OCI-LY3 (cell line): ENCODE data around the gene SPAG6.

Source experiments
- H2AFZ ChIP-seq: fragments of 200-600, 300-600 bp; shearing (Covaris generic); 2 replicates; pipeline ENCODE4 v1.6.0; 2014; ENCODE audit warnings: antibody characterized with exemption, low read depth, low read length
- H3K27ac ChIP-seq: fragments of 200-600, 300-600 bp; sonication (generic); 2 replicates; pipeline ENCODE4 v1.5.1; 2014; ENCODE audit warnings: mild to moderate bottlenecking, low read length, moderate library complexity, mixed read lengths
- H3K27me3 ChIP-seq: fragments of 200-600, 300-600 bp; sonication (generic); 2 replicates; pipeline ENCODE4 v1.6.1; 2014; ENCODE audit warnings: low read depth, low read length, mixed read lengths
- H3K36me3 ChIP-seq: fragments of 200-600, 300-600 bp; sonication (generic); replicated peaks from 2 replicates; pipeline ENCODE3; 2014; ENCODE audit warnings: low read depth, low read length, mixed read lengths
- H3K4me1 ChIP-seq: fragments of 300-600, 200-600 bp; sonication (generic); 2 replicates; pipeline ENCODE4 v1.6.1; 2014; ENCODE audit warnings: low read length, mixed read lengths
- H3K4me2 ChIP-seq: fragments of 200-600, 300-600 bp; sonication (generic); 2 replicates; pipeline ENCODE4 v1.6.1; 2014; ENCODE audit warnings: low read length, mixed read lengths
- H3K4me3 ChIP-seq: fragments of 300-600, 200-600 bp; sonication (generic); 2 replicates; pipeline ENCODE4 v1.5.1; 2014; ENCODE audit warnings: antibody characterized with exemption, mild to moderate bottlenecking, low read length, moderate library complexity
- H3K79me2 ChIP-seq: fragments of 300-600, 200-600 bp; shearing (Covaris generic); 2 replicates; pipeline ENCODE4 v1.6.1; 2014; ENCODE audit warnings: mild to moderate bottlenecking, low read length, mixed read lengths
- H3K9ac ChIP-seq: fragments of 300-600, 200-600 bp; shearing (Covaris generic); 2 replicates; pipeline ENCODE4 v1.6.0; 2014; ENCODE audit warnings: mild to moderate bottlenecking, low read length, moderate library complexity
- H3K9me3 ChIP-seq: fragments of 200-600, 300-600 bp; shearing (Covaris generic); 2 replicates; pipeline ENCODE4 v1.6.1; 2014; ENCODE audit warnings: low read length, mixed read lengths; ENCODE audit not compliant: insufficient read depth
- H4K20me1 ChIP-seq: fragments of 200-600, 300-600 bp; sonication (generic); 2 replicates; pipeline ENCODE4 v1.6.1; 2016; ENCODE audit warnings: low read length, mixed read lengths; ENCODE audit not compliant: insufficient read depth
- CTCF ChIP-seq: fragments of 200-600, 300-600 bp; sonication (generic); IDR thresholded peaks from 2 replicates; pipeline ENCODE4 v1.5.1; 2014; ENCODE audit warnings: antibody characterized with exemption, low read length, low read depth
- EZH2phosphoT487 ChIP-seq: fragments of 200-600 bp; shearing (Covaris generic); IDR thresholded peaks from 2 replicates; pipeline ENCODE4 v1.6.1; 2018; ENCODE audit warnings: antibody characterized with exemption, mixed run types, low read depth

Gene SPAG6

DNA sequence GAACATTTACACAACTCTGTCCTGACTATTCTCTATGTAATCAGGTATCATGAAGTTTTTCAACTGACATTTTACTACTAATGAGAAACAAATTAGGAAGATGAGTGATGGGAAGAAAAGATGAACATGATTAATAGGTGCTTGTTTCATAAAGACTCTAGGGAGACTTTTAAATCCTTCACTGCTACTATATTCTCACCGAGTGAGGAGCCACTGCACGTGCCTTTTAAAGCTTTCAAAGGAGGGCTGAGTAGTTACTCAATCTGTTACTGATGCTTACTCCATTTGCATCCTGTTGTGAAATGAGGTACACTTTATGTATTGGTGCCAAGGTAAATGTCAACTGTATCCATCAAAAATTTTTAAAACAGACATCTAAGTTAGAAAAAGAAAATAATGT is 30.4 kb upstream of the SPAG6 start:
- peaks cover 8% of the 10 kb centered on the region for H3K79me2 ChIP-seq
- H4K20me1 ChIP-seq, result no peaks in the 10 kb centered on the region; the same call in 1 of the 2 replicates

DNA sequence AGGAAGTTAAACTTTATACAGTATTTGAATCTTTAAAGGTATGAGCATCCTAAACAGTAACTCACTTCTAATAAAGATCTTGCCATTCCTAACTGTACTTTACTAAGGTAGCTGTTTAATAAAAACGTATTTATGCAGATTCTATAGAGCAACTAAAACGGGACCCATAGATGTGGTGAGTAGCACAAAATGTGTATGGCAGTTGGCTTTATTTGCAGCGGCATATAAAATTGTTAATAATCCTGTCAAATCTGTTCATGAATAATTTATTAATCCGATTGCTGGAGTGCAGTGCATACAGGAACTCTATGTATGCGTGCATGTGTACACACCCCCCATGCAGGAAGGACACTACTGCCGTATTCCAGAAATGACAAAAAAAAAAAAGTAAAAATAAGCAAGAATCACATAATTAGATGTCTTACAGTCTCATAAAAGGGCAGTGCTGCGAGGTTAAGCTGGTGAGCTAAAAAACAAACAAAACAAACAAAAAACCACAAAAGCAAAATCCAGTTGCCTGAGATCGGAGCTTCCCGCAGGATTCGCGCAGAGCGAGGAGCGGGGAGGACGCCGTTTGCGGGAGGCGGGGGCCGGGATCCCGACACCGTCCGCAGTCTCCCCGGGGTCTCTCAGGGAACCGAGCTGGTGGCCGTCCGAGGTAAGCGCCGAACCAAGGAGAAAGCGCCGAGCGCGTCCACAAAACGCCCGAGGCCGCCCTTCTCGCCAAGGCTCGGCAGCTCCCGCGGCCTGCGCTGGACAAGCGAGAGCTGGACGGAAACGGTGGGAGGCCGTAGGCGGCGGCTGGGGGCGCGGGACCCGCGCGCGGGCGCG is 29.6 kb upstream of the SPAG6 start:
- Histone ChIP-seq H3K9me3 (no peaks in the 10 kb centered on the region), H3K79me2 (peaks cover 8% of the 10 kb centered on the region), H4K20me1 (no peaks in the 10 kb centered on the region; the same call in 1 of the 2 replicates), H3K9ac (peak overlapping the region; percentile 93), H3K36me3 (no peaks in the 10 kb centered on the region), H2AFZ (peak overlapping the region; percentile 61; the same call in 1 of the 2 replicates), H3K27ac (peak overlapping the region; percentile 76), H3K4me1 (peaks cover 21% of the 10 kb centered on the region), H3K4me2 (peak overlapping the region; percentile 69), H3K27me3 (peaks cover 9% of the 10 kb centered on the region), H3K4me3 (peak overlapping the region; percentile 97)
- TF ChIP-seq CTCF, result no peak

More for the DNA sequence above, 30.4 kb upstream of the SPAG6 start:
- Histone ChIP-seq H3K9me3 (no peaks in the 10 kb centered on the region), H2AFZ (no peak overlapping the region), H3K4me2 (peak overlapping the region; percentile 69), H3K4me3 (peak overlapping the region; percentile 97), H3K36me3 (no peaks in the 10 kb centered on the region), H3K27ac (no peak overlapping the region), H3K9ac (peak overlapping the region; percentile 93; the same call in 1 of the 2 replicates), H3K27me3 (peaks cover 9% of the 10 kb centered on the region), H3K4me1 (peaks cover 18% of the 10 kb centered on the region)
- no peak for TF ChIP-seq EZH2phosphoT487
- TF ChIP-seq CTCF, result no peak

DNA sequence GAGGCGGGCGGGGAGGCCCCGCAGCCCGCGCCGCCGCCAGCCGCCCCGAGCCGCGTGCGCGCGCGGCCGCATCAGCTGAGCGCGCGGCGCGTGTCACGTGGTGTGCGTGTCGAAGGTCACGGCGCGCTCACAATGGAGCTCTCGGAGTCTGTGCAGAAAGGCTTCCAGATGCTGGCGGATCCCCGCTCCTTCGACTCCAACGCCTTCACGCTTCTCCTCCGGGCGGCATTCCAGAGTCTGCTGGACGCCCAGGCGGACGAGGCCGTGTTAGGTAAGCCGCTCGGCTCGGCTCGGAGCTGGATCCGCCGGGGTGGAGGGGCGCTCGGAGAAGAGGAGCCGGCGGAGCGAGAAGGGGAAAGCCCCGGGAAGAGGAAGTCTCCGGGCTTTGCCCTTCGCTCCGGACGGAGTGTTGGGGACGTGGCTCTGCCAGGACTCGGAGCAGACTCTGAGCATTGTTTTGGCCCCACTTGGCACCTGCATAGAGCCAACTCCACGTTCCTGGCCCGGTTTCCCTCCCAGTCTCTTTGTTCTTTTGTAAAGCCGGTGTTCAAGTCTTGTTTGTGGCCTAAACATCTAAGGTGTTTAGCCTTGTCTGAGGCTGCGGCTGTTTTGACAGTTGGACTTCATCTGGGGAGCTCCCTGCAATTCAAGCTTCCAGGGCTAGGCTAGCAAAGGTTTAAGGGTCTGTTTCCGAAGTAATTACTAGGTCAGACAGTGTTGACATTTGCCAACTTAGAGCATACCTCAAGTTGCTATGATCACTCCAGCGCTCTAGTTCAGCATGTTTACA is 28.8 kb upstream of the SPAG6 start, which contains the start of gene COMMD3:
Gene COMMD3, plus strand, starts transcription at position 103 of the 790 bp plus-strand sequence. Its CDS starts 30 bp downstream, at position 133.
- peaks cover 9% of the 10 kb centered on the region for H3K27me3 ChIP-seq
- peak within 1 kb of the TSS; percentile 84 for H2AFZ ChIP-seq
- no peaks in the 10 kb centered on the region for H3K9me3 ChIP-seq
- no peaks in the 10 kb centered on the region; the same call in 1 of the 2 replicates for H4K20me1 ChIP-seq
- H3K9ac ChIP-seq, result peak within 1 kb of the TSS; percentile 93
- H3K79me2 ChIP-seq, result peaks cover 8% of the 10 kb centered on the region
- H3K4me3 ChIP-seq, result peak within 1 kb of the TSS; percentile 97
- no peaks in the 10 kb centered on the region for H3K36me3 ChIP-seq
- H3K27ac ChIP-seq, result peak within 1 kb of the TSS; percentile 76
- H3K4me2 ChIP-seq, result peak within 1 kb of the TSS; percentile 91
- peaks cover 21% of the 10 kb centered on the region for H3K4me1 ChIP-seq
- TF ChIP-seq CTCF (no peak), EZH2phosphoT487 (no peak)

DNA sequence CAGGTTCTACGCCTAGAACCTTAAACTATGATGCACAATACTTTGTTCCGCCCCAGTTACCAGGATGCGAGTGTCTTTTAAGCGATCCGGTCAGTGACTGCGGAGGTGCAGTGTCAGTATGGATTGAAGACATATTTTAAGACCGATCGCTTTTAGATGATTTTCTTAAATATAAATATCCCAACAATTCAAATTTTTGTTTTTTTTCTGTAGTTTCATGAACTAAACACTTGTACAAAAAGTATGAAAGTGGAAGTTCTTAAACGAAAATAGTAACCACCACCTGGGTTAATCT is 28.3 kb upstream of the SPAG6 start:
- TF ChIP-seq CTCF (no peak), EZH2phosphoT487 (no peak)
- Histone ChIP-seq H3K36me3 (no peaks in the 10 kb centered on the region), H4K20me1 (no peaks in the 10 kb centered on the region; the same call in 1 of the 2 replicates), H3K4me3 (peak overlapping the region; percentile 97), H3K79me2 (peaks cover 9% of the 10 kb centered on the region), H3K9ac (peak overlapping the region; percentile 93), H3K27ac (peak overlapping the region; percentile 76), H2AFZ (no peak overlapping the region), H3K4me2 (peak overlapping the region; percentile 91), H3K9me3 (no peaks in the 10 kb centered on the region), H3K4me1 (peaks cover 21% of the 10 kb centered on the region), H3K27me3 (peaks cover 11% of the 10 kb centered on the region)
